ENCODE data around the gene HECTD4. TPM values are rescaled to one million over a fixed set of nuclear protein-coding genes. Genes with fewer than 3 reads are reported as not detected.
"Not testable (repeated sequence)": the region's sequence is repeated elsewhere in the genome, so short reads cannot be mapped to it uniquely, and the experiment has no call there.

The HECTD4 gene
- total and polyA plus RNA-seq, 7 donors: 2.1 to 22.8 (median 14.6) TPM

- DNase-seq (no peak), ATAC-seq (peak in 1 of 4 donors; percentile 13)
- peak overlapping the region; percentile 90 for H3K27ac ChIP-seq
- H3K36me3 ChIP-seq (ENCODE audit: insufficient read depth in 1 of 2, low read depth in 1 of 2): peaks cover 15 to 45% of the 10 kb centered on the region in 2 donors
- no peaks in the 10 kb centered on the region for H3K27me3 ChIP-seq (ENCODE audit: insufficient read depth in 3 of 3, low read length in 2 of 3)
- H3K9me3 ChIP-seq: no peaks in the 10 kb centered on the region
- intact Hi-C loops (cut with DNase I): no loop called here
- TF ChIP-seq CTCF (IDR thresholded peaks at IDR 0.05): no peak
- WGBS, 3 donors: 17 to 19% (median 18%) methylated on average over 5 of the region's 5 CpGs
- H3K4me1 ChIP-seq: peaks cover 13% of the 10 kb centered on the region
- H3K4me3 ChIP-seq: peak overlapping the region; percentile 79
These were observed 26.4 kb upstream of the HECTD4 start for GRCh38 chr12:112408621-112409020.

GRCh38 chr12:112407683-112408082, 25.5 kb upstream of the HECTD4 start:
- DNase-seq; H3K27ac ChIP-seq; H3K9me3 ChIP-seq; ATAC-seq; H3K27me3 ChIP-seq (ENCODE audit: insufficient read depth in 3 of 3, low read length in 2 of 3); intact Hi-C loops (cut with DNase I): not testable (repeated sequence)
- Histone ChIP-seq H3K4me1 (peaks cover 13% of the 10 kb centered on the region), H3K36me3 (ENCODE audit: insufficient read depth in 1 of 2, low read depth in 1 of 2) (peaks cover 15 to 45% of the 10 kb centered on the region in 2 donors), H3K4me3 (peak overlapping the region; percentile 79)
- WGBS, 3 donors: 78 to 88% (median 86%) methylated on average over 6 of the region's 6 CpGs

GRCh38 chr12:112406519-112407488, 24.6 kb upstream of the HECTD4 start:
- TF ChIP-seq CTCF (IDR thresholded peaks at IDR 0.05): no peak
- H3K4me3 ChIP-seq: peak overlapping the region; percentile 79
- intact Hi-C loops (cut with DNase I): no loop called here
- no peaks in the 10 kb centered on the region for H3K9me3 ChIP-seq
- peaks cover 15 to 45% of the 10 kb centered on the region in 2 donors for H3K36me3 ChIP-seq (ENCODE audit: insufficient read depth in 1 of 2, low read depth in 1 of 2)
- H3K27me3 ChIP-seq (ENCODE audit: insufficient read depth in 3 of 3, low read length in 2 of 3): no peaks in the 10 kb centered on the region
- H3K27ac ChIP-seq: no peak overlapping the region
- ATAC-seq (no peak), DNase-seq (no peak)
- peaks cover 13% of the 10 kb centered on the region for H3K4me1 ChIP-seq
- 72 to 80% (median 76%) methylated on average over 11 of the region's 11 CpGs for WGBS, 3 donors

- intact Hi-C loops (cut with DNase I): no loop called here
These were observed 19.8 kb upstream of the HECTD4 start for GRCh38 chr12:112401903-112402498.

More at GRCh38 chr12:112401903-112402498, 19.8 kb upstream of the HECTD4 start:
- H3K27ac ChIP-seq: no peak overlapping the region
- ATAC-seq: peak in 1 of 4 donors; percentile 20
- peaks cover 11 to 29% of the 10 kb centered on the region in 2 donors for H3K36me3 ChIP-seq (ENCODE audit: insufficient read depth in 1 of 2, low read depth in 1 of 2)
- no peak overlapping the region for H3K4me3 ChIP-seq
- H3K9me3 ChIP-seq: no peaks in the 10 kb centered on the region
- WGBS, 3 donors: 58 to 59% (median 59%) methylated on average over 5 of the region's 5 CpGs
- no peak for DNase-seq
- H3K4me1 ChIP-seq: peaks cover under 1% of the 10 kb centered on the region
- no peaks in the 10 kb centered on the region for H3K27me3 ChIP-seq (ENCODE audit: insufficient read depth in 3 of 3, low read length in 2 of 3)
- TF ChIP-seq CTCF (IDR thresholded peaks at IDR 0.05): no peak

Data from psoas muscle (tissue), 8 donors.